Cardiac muscle cell (in vitro differentiated cells and primary cell): Measurements from ENCODE around the gene XKR8. TPM values are rescaled to one million over a fixed set of nuclear protein-coding genes. Genes with fewer than 3 reads are reported as not detected.
"Not testable (repeated sequence)": the region's sequence is repeated elsewhere in the genome, so short reads cannot be mapped to it uniquely, and the experiment has no call there.

Experiments
- DNase-seq, 2 donors: peaks; one replicate each; pipeline versions ENCODE4 v3.0.0 to v3.0.0-alpha.2; 2010 to 2017; ENCODE audit warnings: low read depth in 1 of 2, low spot score in 1 of 2
- H3K27ac ChIP-seq: fragments of 200-600 bp; sonication (generic); 2 replicates; pipeline ENCODE4 v1.5.1; 2016
- H3K27me3 ChIP-seq: fragments of 200-600 bp; sonication (generic); 2 replicates; pipeline ENCODE4 v1.6.0; 2016; ENCODE audit warnings: control low read depth
- H3K36me3 ChIP-seq: fragments of 200-600 bp; sonication (generic); 2 replicates; pipeline ENCODE4 v1.5.1; 2016; ENCODE audit warnings: control low read depth
- H3K4me1 ChIP-seq: fragments of 200-600 bp; sonication (generic); 2 replicates; pipeline ENCODE4 v1.8.1; 2017; ENCODE audit warnings: low read depth, mild to moderate bottlenecking, mixed run types
- H3K4me3 ChIP-seq: fragments of 200-600 bp; sonication (generic); 2 replicates; pipeline ENCODE4 v1.5.1; 2016; ENCODE audit warnings: mild to moderate bottlenecking
- H3K9me3 ChIP-seq: fragments of 200-600 bp; sonication (generic); 2 replicates; pipeline ENCODE4 v1.5.1; 2017; ENCODE audit warnings: low read depth, mild to moderate bottlenecking, control low read depth
- CTCF ChIP-seq: IDR thresholded peaks from 2 replicates; pipeline ENCODE4 v1.5.1; 2012; ENCODE audit warnings: low read depth, mild to moderate bottlenecking, low read length
- polyA plus RNA-seq: library from polyadenylated mRNA; unstranded; fragments of >200 nt; fragmentation: Nextera tagmentation; extraction: Ambion mirVana; gene quantifications from 2 replicates; pipeline ENCODE4 v1.2.1, GENCODE V29; 2016
- total RNA-seq: library from RNA; depleted of rRNA; stranded (reverse); fragments of >200 nt; gene quantifications from 2 replicates; pipeline ENCODE4 v1.2.3, GENCODE V29; 2016

Gene XKR8
- total and polyA plus RNA-seq, 2 experiments from 2014 or later, result 13.7 to 17.5 TPM

- Histone ChIP-seq H3K9me3 (no peaks in the 10 kb centered on the region), H3K27me3 (no peaks in the 10 kb centered on the region), H3K4me1 (peaks cover 39% of the 10 kb centered on the region), H3K36me3 (peaks cover 48% of the 10 kb centered on the region), H3K4me3 (no peak overlapping the region), H3K27ac (peak overlapping the region; percentile 88)
- peak in 1 of 2 donors; percentile 7 for DNase-seq
- no peak for TF ChIP-seq CTCF
Measured at GRCh38 chr1:27992276-27992675, 32.5 kb downstream of the XKR8 start.

- H3K27me3 ChIP-seq, result no peaks in the 10 kb centered on the region
- peaks cover 49% of the 10 kb centered on the region for H3K36me3 ChIP-seq
- no peaks in the 10 kb centered on the region for H3K9me3 ChIP-seq
- DNase-seq, result peak in 1 of 2 donors; percentile 79
- H3K4me3 ChIP-seq, result no peak overlapping the region
- H3K4me1 ChIP-seq, result peaks cover 39% of the 10 kb centered on the region
- no peak for TF ChIP-seq CTCF
- peak overlapping the region; percentile 88 for H3K27ac ChIP-seq
Measured at GRCh38 chr1:27993241-27993640, 33.5 kb downstream of the XKR8 start.

DNA sequence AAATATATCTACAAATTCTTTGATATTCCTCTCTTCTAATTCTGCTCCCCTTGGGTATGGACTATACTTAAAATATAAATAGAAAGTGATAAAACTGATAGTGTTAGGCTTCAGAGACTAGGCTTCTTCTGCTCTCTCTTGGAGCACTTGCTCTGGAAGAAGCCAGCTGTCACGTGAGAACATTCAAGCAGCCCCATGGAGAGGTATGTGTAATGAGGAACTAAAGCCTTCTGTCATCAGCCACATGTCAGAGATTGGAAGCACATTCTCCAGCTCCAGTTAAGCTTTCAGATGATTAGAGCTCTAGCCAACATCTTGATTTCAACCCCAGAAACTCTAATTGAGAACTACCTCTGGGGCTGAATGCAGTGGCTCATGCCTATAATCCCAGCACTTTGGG lies 34.3 kb downstream of the XKR8 start:
- TF ChIP-seq CTCF, result no peak
- DNase-seq, result peak; percentile 48 to 85
- Histone ChIP-seq H3K27me3 (no peaks in the 10 kb centered on the region), H3K4me1 (peaks cover 39% of the 10 kb centered on the region), H3K4me3 (no peak overlapping the region), H3K27ac (peak overlapping the region; percentile 88), H3K9me3 (no peaks in the 10 kb centered on the region), H3K36me3 (peaks cover 49% of the 10 kb centered on the region)

DNA sequence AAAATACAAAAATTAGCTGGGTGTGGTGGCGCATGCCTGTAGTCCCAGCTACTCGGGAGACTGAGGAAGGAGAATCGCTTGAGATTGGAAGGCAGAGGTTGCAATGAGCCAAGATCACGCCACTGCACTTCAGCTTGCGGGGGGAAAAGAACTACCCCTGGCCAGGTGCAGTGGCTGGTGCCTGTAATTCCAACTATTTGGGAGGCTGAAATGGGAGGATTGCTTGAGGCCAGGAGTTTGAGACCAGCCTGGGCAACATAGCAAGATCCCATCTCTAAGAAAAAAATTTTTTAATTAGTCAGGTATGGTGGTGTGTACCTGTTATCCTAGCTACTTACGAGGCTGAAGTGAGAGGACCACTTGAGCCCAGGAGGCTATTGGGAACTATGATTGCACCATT lies 34.8 kb downstream of the XKR8 start:
- H3K27me3 ChIP-seq, DNase-seq, H3K4me3 ChIP-seq, H3K9me3 ChIP-seq: not testable (repeated sequence)
- H3K27ac ChIP-seq, result peak overlapping the region; percentile 88
- peaks cover 47% of the 10 kb centered on the region for H3K36me3 ChIP-seq
- peaks cover 39% of the 10 kb centered on the region for H3K4me1 ChIP-seq

DNA sequence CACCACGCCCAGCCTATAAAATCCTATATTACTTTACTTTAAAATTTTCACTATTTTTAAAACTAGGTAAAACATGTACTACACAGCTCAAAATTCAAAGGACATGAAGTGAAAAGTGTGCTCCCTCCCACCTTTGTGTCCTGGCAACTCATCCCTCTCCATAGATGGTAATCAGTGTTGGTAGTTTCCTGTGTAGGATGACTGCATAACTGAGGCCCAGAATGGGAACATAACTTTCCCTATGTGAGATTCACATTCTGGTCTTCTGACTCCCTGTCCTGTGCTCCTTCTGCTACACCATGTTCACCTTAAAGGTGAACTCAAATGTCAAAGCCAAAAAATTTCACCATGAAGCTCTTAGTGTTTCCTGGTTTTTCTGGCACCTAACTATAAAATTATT lies 39.3 kb downstream of the XKR8 start:
- no peak for DNase-seq
- Histone ChIP-seq H3K9me3 (no peaks in the 10 kb centered on the region), H3K4me3 (no peak overlapping the region), H3K36me3 (peaks cover 50% of the 10 kb centered on the region), H3K4me1 (peaks cover 8% of the 10 kb centered on the region), H3K27me3 (no peaks in the 10 kb centered on the region), H3K27ac (no peak overlapping the region)
- no peak for TF ChIP-seq CTCF

- DNase-seq, result no peak
- Histone ChIP-seq H3K36me3 (peaks cover 46% of the 10 kb centered on the region), H3K27me3 (no peaks in the 10 kb centered on the region), H3K4me1 (no peaks in the 10 kb centered on the region), H3K4me3 (no peak overlapping the region), H3K9me3 (no peaks in the 10 kb centered on the region), H3K27ac (no peak overlapping the region)
- no peak for TF ChIP-seq CTCF
Measured at GRCh38 chr1:28002600-28002999, 42.8 kb downstream of the XKR8 start.

- H3K27me3 ChIP-seq, DNase-seq, H3K9me3 ChIP-seq, H3K27ac ChIP-seq, H3K4me1 ChIP-seq, H3K4me3 ChIP-seq: not testable (repeated sequence)
- H3K36me3 ChIP-seq, result peaks cover 40% of the 10 kb centered on the region
Measured at GRCh38 chr1:28003117-28003516, 43.3 kb downstream of the XKR8 start.
